Esophagus muscularis mucosa (tissue), 4 donors: Measurements from ENCODE around the gene SPATA20.

Experiments used
- CTCF ChIP-seq, 3 experiments: fragments of 200-600 bp in 2 of 3; fragments of 450-650 bp in 1 of 3; sonication (generic) in 2 of 3; IDR thresholded peaks; one replicate each; pipeline ENCODE4 v1.5.1; 2017 to 2019; ENCODE audit warnings: antibody characterized with exemption in 3 of 3, mild to moderate bottlenecking in 2 of 3, moderate library complexity in 1 of 3
- EP300 ChIP-seq: sonication (generic); formaldehyde crosslinking; IDR thresholded peaks from one replicate; pipeline ENCODE4 v1.6.1; 2017; ENCODE audit warnings: antibody characterized with exemption
- POLR2A ChIP-seq: fragments of 450-650 bp; IDR thresholded peaks from one replicate; pipeline ENCODE4 v1.6.1; 2017; ENCODE audit warnings: antibody characterized with exemption, moderate library complexity, mild to moderate bottlenecking, low read depth
- POLR2AphosphoS5 ChIP-seq, 2 donors: sonication (generic); formaldehyde crosslinking; IDR thresholded peaks; one replicate each; pipeline ENCODE4 v1.6.1; 2017; ENCODE audit warnings: antibody characterized with exemption in 2 of 2

- no peak for TF ChIP-seq CTCF (IDR thresholded peaks at IDR 0.05)
- TF ChIP-seq POLR2A = no peak
- no peak for TF ChIP-seq POLR2AphosphoS5 (IDR thresholded peaks at IDR 0.05)
- no peak for TF ChIP-seq EP300
Observed at GRCh38 chr17:50549969-50550368, 3.0 kb downstream of the SPATA20 start.
